HCT116 (cell line): ENCODE measurements around the gene GSTT4. TPM values are rescaled to one million over a fixed set of nuclear protein-coding genes. Genes with fewer than 3 reads are reported as not detected.

Source experiments
- ATAC-seq: fragments of 200-7000 bp; cut with Tn5 transposase; 2 replicates; pipeline ENCODE4 v1.9.1; 2020; ENCODE audit warnings: mild to moderate bottlenecking, moderate library complexity
- BruUV-seq: library from RNA; stranded (reverse); fragments of 400-500 nt; replicated peaks from 2 replicates; lab custom pipeline; 2021; lab: Mats Ljungman, UMichigan
- CTCF ChIA-PET: fragments of 300-600 bp; sonication (Branson Sonifier 250); formaldehyde crosslinking; loops from one replicate; lab custom pipeline; 2021; ENCODE audit warnings: antibody characterized with exemption; lab: Charles Lee
- POLR2A ChIA-PET: fragments of 300-600, 350-600 bp; sonication (Branson Sonifier 250); formaldehyde crosslinking; loops from one replicate; lab custom pipeline; 2021; ENCODE audit warnings: antibody characterized with exemption; lab: Charles Lee
- RAD21 ChIA-PET, 2 experiments: fragments of 300-600 bp; sonication (Branson Sonifier 250); formaldehyde crosslinking; loops; one replicate each; lab custom pipeline; 2023; ENCODE audit warnings: low total read pairs in 2 of 2; ENCODE audit not compliant: uncharacterized antibody in 2 of 2, unreplicated experiment in 2 of 2, low non-redundant PET in 1 of 2; lab: Charles Lee
- DNase-seq: peaks from one replicate; pipeline ENCODE4 v3.0.0-alpha.2; 2010; ENCODE audit warnings: low read depth, low spot score
- H2AFZ ChIP-seq: fragments of 200-600 bp; shearing (Covaris generic), sonication (generic); 2 replicates; pipeline ENCODE4 v1.6.1; 2017; ENCODE audit warnings: low read depth, mixed run types, mixed read lengths, antibody characterized with exemption, low read length; ENCODE audit not compliant: poor library complexity, severe bottlenecking
- H3K27ac ChIP-seq: 2 replicates; pipeline ENCODE4 v1.5.1; 2012; ENCODE audit warnings: low read depth, low read length
- H3K27me3 ChIP-seq: fragments of 200-600 bp; sonication (generic); 2 replicates; pipeline ENCODE4 v1.6.1; 2016; ENCODE audit warnings: mixed run types, low read length, mixed read lengths; ENCODE audit not compliant: insufficient read depth
- H3K36me3 ChIP-seq, 2 experiments: fragments of 200-500 bp in 1 of 2; fragments of 200-600 bp in 1 of 2; sonication (Bioruptor generic) in 1 of 2; sonication (generic) in 1 of 2; 2 replicates each; pipeline versions ENCODE4 v1.5.1 to v1.6.1; 2014 to 2016; ENCODE audit warnings: low read length in 2 of 2, inconsistent platforms in 1 of 2, mixed read lengths in 1 of 2, mixed run types in 1 of 2; ENCODE audit not compliant: insufficient read depth in 2 of 2, control insufficient read depth in 1 of 2
- H3K4me1 ChIP-seq, 2 experiments: fragments of 200-600 bp in 1 of 2; sonication (generic) in 1 of 2; 2 replicates each; pipeline versions ENCODE4 v1.5.1 to v1.6.1; 2012 to 2017; ENCODE audit warnings: low read length in 2 of 2, inconsistent platforms in 1 of 2, mild to moderate bottlenecking in 1 of 2, mixed read lengths in 1 of 2, mixed run types in 1 of 2, moderate library complexity in 1 of 2; ENCODE audit not compliant: insufficient read depth in 2 of 2, control insufficient read depth in 1 of 2
- H3K4me2 ChIP-seq: fragments of 200-600 bp; sonication (generic); 2 replicates; pipeline ENCODE4 v1.6.1; 2017; ENCODE audit warnings: mixed run types, low read length, mixed read lengths
- H3K4me3 ChIP-seq, 2 experiments: fragments of 200-600 bp in 1 of 2; sonication (generic) in 1 of 2; replicated peaks in 1 of 2; 2 replicates each; pipeline ENCODE4 v1.5.1; 2011 to 2016; ENCODE audit warnings: low read length in 2 of 2, control low read depth in 1 of 2, low read depth in 1 of 2, mild to moderate bottlenecking in 1 of 2, mixed read lengths in 1 of 2, mixed run types in 1 of 2
- H3K79me2 ChIP-seq: fragments of 200-600 bp; sonication (generic); 2 replicates; pipeline ENCODE4 v1.6.1; 2017; ENCODE audit warnings: mild to moderate bottlenecking, mixed run types, low read length, moderate library complexity, mixed read lengths; ENCODE audit not compliant: insufficient read depth
- H3K9ac ChIP-seq: fragments of 200-600 bp; sonication (generic); 2 replicates; pipeline ENCODE4 v1.6.1; 2016; ENCODE audit warnings: low read length, mixed read lengths
- H3K9me2 ChIP-seq: fragments of 200-600 bp; sonication (generic), shearing (Covaris generic); 2 replicates; pipeline ENCODE4 v1.6.1; 2017; ENCODE audit warnings: mixed run types, mild to moderate bottlenecking, moderate library complexity; ENCODE audit not compliant: insufficient read depth
- H3K9me3 ChIP-seq, 2 experiments: fragments of 200-500 bp in 1 of 2; fragments of 200-600 bp in 1 of 2; sonication (Bioruptor generic) in 1 of 2; sonication (generic) in 1 of 2; 2 replicates each; pipeline ENCODE4 v1.6.1; 2014 to 2017; ENCODE audit warnings: low read length in 2 of 2, mixed read lengths in 2 of 2, inconsistent platforms in 1 of 2, low read depth in 1 of 2, mild to moderate bottlenecking in 1 of 2, mixed run types in 1 of 2, moderate library complexity in 1 of 2; ENCODE audit not compliant: control insufficient read depth in 1 of 2, insufficient read depth in 1 of 2
- H4K20me1 ChIP-seq: fragments of 200-600 bp; sonication (generic), shearing (Covaris generic); 2 replicates; pipeline ENCODE4 v1.6.1; 2017; ENCODE audit warnings: mixed run types, mild to moderate bottlenecking, moderate library complexity; ENCODE audit not compliant: insufficient read depth
- CBX3 ChIP-seq: IDR thresholded peaks from 2 replicates; pipeline ENCODE4 v1.6.1; 2012; ENCODE audit warnings: low read depth
- CEBPB ChIP-seq: IDR thresholded peaks from 2 replicates; pipeline ENCODE4 v1.6.1; 2012; ENCODE audit warnings: low read depth
- ELF1 ChIP-seq: IDR thresholded peaks from 2 replicates; pipeline ENCODE4 v1.6.1; 2012; ENCODE audit warnings: low read depth, borderline replicate concordance
- EZH2 ChIP-seq: fragments of 200-600 bp; sonication (generic); IDR thresholded peaks from 2 replicates; pipeline ENCODE4 v1.6.1; 2017; ENCODE audit warnings: antibody characterized with exemption, mixed run types
- EZH2phosphoT487 ChIP-seq: fragments of 200-600 bp; IDR thresholded peaks from 2 replicates; pipeline ENCODE4 v1.6.1; 2018; ENCODE audit warnings: antibody characterized with exemption, borderline replicate concordance
- FOSL1 ChIP-seq: IDR thresholded peaks from 2 replicates; pipeline ENCODE4 v1.6.1; 2012; ENCODE audit warnings: low read depth
- JUND ChIP-seq: IDR thresholded peaks from 2 replicates; pipeline ENCODE4 v1.6.1; 2012
- SIN3A ChIP-seq: IDR thresholded peaks from 2 replicates; pipeline ENCODE4 v1.6.1; 2012; ENCODE audit warnings: low read depth
- SRF ChIP-seq: IDR thresholded peaks from 2 replicates; pipeline ENCODE4 v1.6.1; 2012; ENCODE audit warnings: low read depth
- TCF7L2 ChIP-seq: IDR thresholded peaks from 2 replicates; pipeline ENCODE4 v1.7.0; 2011; ENCODE audit warnings: borderline replicate concordance, inconsistent platforms; ENCODE audit not compliant: insufficient read depth, insufficient read length; ENCODE audit errors: extremely low read depth
- ZNF274 ChIP-seq: fragments of 200-500 bp; sonication (Bioruptor generic); IDR thresholded peaks from 2 replicates; pipeline ENCODE4 v1.6.1; 2014; ENCODE audit warnings: mild to moderate bottlenecking, low read depth, low read length, inconsistent platforms
- intact Hi-C: fragments of 100-400 bp; cut with micrococcal nuclease; formaldehyde crosslinking; loops from 2 replicates; pipeline ENCODE4 v1.10.0; 2022
- total RNA-seq: library from RNA; stranded (reverse); gene quantifications from one replicate; pipeline ENCODE4 v1.2.1, GENCODE V29; 2021; ENCODE audit not compliant: unreplicated experiment
- TF ChIP-seq, protein P1 (sequence below), 3 experiments: fragments of 200-600 bp in 1 of 3; sonication (generic) in 1 of 3; IDR thresholded peaks in 2 of 3; conservative IDR thresholded peaks in 1 of 3; 2 replicates each; pipeline ENCODE4 v1.5.1; 2012 to 2017; ENCODE audit warnings: low read depth in 2 of 3, low read length in 2 of 3, antibody characterized with exemption in 1 of 3, borderline replicate concordance in 1 of 3, control low read depth in 1 of 3, mild to moderate bottlenecking in 1 of 3, mixed read lengths in 1 of 3, mixed run types in 1 of 3, moderate library complexity in 1 of 3; ENCODE audit not compliant: insufficient read depth in 1 of 3
- TF ChIP-seq, protein P2 (sequence below): IDR thresholded peaks from 2 replicates; pipeline ENCODE4 v1.6.1; 2012; ENCODE audit warnings: low read depth

GSTT4 gene
- total RNA-seq, 1 experiment from 2014 or later, result not detected

DNA sequence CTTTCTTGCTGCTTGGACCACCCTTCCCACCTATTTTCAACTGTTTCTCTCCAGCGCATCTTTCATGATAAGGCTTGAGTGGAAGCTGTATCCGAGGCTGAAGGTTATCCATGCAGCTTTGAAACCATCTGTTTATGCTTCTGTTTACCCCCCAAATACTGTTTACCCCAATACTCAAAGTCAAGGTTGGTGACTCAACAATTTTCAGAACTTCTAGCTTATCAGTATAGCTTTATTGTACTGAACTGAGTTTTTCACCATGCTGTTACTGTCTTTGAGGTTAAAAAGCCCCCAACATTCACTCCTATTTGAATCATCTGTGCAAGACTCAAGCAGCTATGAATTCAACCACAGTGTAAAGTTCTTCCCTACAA, 4.8 kb upstream of the GSTT4 start (continued):
- TF ChIP-seq, protein P1, sequence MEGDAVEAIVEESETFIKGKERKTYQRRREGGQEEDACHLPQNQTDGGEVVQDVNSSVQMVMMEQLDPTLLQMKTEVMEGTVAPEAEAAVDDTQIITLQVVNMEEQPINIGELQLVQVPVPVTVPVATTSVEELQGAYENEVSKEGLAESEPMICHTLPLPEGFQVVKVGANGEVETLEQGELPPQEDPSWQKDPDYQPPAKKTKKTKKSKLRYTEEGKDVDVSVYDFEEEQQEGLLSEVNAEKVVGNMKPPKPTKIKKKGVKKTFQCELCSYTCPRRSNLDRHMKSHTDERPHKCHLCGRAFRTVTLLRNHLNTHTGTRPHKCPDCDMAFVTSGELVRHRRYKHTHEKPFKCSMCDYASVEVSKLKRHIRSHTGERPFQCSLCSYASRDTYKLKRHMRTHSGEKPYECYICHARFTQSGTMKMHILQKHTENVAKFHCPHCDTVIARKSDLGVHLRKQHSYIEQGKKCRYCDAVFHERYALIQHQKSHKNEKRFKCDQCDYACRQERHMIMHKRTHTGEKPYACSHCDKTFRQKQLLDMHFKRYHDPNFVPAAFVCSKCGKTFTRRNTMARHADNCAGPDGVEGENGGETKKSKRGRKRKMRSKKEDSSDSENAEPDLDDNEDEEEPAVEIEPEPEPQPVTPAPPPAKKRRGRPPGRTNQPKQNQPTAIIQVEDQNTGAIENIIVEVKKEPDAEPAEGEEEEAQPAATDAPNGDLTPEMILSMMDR (IDR thresholded peaks at IDR 0.05 in 2 of 3, conservative IDR thresholded peaks at IDR 0.05 in 1 of 3; ENCODE audit: borderline replicate concordance in 1 of 3, insufficient read depth in 1 of 3, low read depth in 2 of 3, low read length in 2 of 3), result no peak
- no peak for TF ChIP-seq SRF
- no peak for TF ChIP-seq SIN3A
- TF ChIP-seq TCF7L2, result no peak
- TF ChIP-seq CBX3, result no peak
- TF ChIP-seq EZH2phosphoT487, result no peak

DNA sequence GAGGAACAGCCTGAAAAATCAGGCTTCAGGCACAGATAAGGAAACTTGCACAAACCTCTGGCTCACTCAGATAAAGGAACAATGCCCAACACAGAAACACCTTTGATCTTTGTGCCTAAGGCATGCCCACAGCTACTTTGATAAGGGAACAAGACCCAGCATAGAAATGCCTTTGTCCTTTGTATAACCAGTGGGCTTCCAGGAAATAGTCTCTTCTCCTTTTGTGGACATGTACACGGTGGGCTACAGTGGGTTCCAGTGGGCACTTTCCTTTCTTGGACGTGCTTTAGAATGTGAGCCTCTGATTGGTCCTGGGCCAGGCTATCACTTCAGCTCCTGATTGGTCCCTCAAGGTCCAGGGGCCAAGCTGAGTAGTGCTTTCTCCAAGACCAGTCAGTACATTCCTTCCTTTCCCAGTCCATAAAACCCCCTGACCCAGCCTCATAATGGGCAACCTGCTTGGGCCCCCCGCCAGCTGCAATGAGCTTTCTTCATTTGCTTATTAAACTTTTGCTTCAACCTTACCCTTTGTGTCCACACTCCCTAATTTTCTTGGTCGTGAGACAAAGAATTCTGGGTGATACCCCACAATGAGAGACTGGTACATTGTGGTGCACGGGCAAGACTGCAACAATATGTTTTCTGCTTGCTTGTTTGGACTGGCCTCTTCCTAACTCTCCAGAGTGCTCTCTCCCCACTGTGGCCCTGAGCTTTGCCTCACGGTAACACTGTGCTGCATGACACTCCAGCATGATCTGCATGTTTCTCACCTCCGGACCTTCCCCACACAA, 4.2 kb upstream of the GSTT4 start:
- intact Hi-C loops, result loop anchor here (5.0 to 10.0 kb wide), 2 partner anchors 145 to 762 kb away; no protein-coding TSS in a partner anchor
- Histone ChIP-seq H2AFZ (no peak overlapping the region), H3K9me3 (no peaks in the 10 kb centered on the region; a peak in 1 of 4 replicates), H3K4me2 (no peak overlapping the region), H3K27ac (no peak overlapping the region), H3K36me3 (no peaks in the 10 kb centered on the region), H3K27me3 (no peaks in the 10 kb centered on the region), H4K20me1 (0 out of 2 replicates have a peak, but pooled peaks cover 5% of the 10 kb centered on the region), H3K9ac (no peak overlapping the region), H3K9me2 (no peaks in the 10 kb centered on the region), H3K79me2 (peaks cover 30% of the 10 kb centered on the region), H3K4me3 (no peak overlapping the region), H3K4me1 (peaks cover 6 to 8% of the 10 kb centered on the region in 2 experiments; a peak in 3 of 4 replicates)
- no peak for DNase-seq
- ChIA-PET RAD21 (no interaction called here), POLR2A (no interaction called here), CTCF (interaction anchor here (0.9 kb wide), 1 partner anchor 148 kb away, joined by 3 read pairs; no protein-coding TSS in a partner anchor)
- BruUV-seq, result no TSS peak
- ATAC-seq, result no peak
- TF ChIP-seq, protein P2, sequence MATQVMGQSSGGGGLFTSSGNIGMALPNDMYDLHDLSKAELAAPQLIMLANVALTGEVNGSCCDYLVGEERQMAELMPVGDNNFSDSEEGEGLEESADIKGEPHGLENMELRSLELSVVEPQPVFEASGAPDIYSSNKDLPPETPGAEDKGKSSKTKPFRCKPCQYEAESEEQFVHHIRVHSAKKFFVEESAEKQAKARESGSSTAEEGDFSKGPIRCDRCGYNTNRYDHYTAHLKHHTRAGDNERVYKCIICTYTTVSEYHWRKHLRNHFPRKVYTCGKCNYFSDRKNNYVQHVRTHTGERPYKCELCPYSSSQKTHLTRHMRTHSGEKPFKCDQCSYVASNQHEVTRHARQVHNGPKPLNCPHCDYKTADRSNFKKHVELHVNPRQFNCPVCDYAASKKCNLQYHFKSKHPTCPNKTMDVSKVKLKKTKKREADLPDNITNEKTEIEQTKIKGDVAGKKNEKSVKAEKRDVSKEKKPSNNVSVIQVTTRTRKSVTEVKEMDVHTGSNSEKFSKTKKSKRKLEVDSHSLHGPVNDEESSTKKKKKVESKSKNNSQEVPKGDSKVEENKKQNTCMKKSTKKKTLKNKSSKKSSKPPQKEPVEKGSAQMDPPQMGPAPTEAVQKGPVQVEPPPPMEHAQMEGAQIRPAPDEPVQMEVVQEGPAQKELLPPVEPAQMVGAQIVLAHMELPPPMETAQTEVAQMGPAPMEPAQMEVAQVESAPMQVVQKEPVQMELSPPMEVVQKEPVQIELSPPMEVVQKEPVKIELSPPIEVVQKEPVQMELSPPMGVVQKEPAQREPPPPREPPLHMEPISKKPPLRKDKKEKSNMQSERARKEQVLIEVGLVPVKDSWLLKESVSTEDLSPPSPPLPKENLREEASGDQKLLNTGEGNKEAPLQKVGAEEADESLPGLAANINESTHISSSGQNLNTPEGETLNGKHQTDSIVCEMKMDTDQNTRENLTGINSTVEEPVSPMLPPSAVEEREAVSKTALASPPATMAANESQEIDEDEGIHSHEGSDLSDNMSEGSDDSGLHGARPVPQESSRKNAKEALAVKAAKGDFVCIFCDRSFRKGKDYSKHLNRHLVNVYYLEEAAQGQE, result no peak
- TF ChIP-seq TCF7L2, result no peak
- TF ChIP-seq ZNF274, result no peak
- TF ChIP-seq JUND, result no peak
- no peak for TF ChIP-seq EZH2phosphoT487
- TF ChIP-seq, protein P1 (IDR thresholded peaks at IDR 0.05 in 2 of 3, conservative IDR thresholded peaks at IDR 0.05 in 1 of 3; ENCODE audit: borderline replicate concordance in 1 of 3, insufficient read depth in 1 of 3, low read depth in 2 of 3, low read length in 2 of 3), result no peak
- no peak for TF ChIP-seq ELF1
- no peak for TF ChIP-seq CEBPB
- no peak for TF ChIP-seq FOSL1
- no peak for TF ChIP-seq EZH2
